Thymus (tissue), 11 donors: ENCODE data around the gene CSNK2A1. TPM values are rescaled to one million over a fixed set of nuclear protein-coding genes. Genes with fewer than 3 reads are reported as not detected.
A peak's percentile ranks its signal among the peaks of the same experiment; 100 is the strongest.

Experiments
- DNase-seq, 9 donors: peaks; one replicate each; pipeline ENCODE4 v3.0.0-alpha.2; 2013; ENCODE audit warnings: low spot score in 9 of 9, low read depth in 6 of 9, missing footprints in 1 of 9
- H3K27ac ChIP-seq, 2 donors: one replicate each; pipeline ENCODE4 v1.5.1; 2013; ENCODE audit warnings: control low read depth in 1 of 2, low read depth in 1 of 2, low read length in 1 of 2, mild to moderate bottlenecking in 1 of 2, moderate library complexity in 1 of 2
- H3K27me3 ChIP-seq, 2 donors: one replicate each; pipeline ENCODE4 v1.5.1; 2013; ENCODE audit warnings: low read length in 1 of 2; ENCODE audit not compliant: control insufficient read depth in 2 of 2, insufficient read depth in 1 of 2
- H3K36me3 ChIP-seq, 2 donors: one replicate each; pipeline ENCODE4 v1.5.1; 2013; ENCODE audit warnings: low read length in 1 of 2, mild to moderate bottlenecking in 1 of 2, moderate library complexity in 1 of 2; ENCODE audit not compliant: control insufficient read depth in 2 of 2, insufficient read depth in 2 of 2
- H3K4me1 ChIP-seq, 2 donors: one replicate each; pipeline ENCODE4 v1.5.1; 2013; ENCODE audit warnings: low read length in 2 of 2; ENCODE audit not compliant: control insufficient read depth in 2 of 2, insufficient read depth in 2 of 2
- H3K4me3 ChIP-seq, 2 donors: one replicate each; pipeline ENCODE4 v1.5.1; 2013; ENCODE audit warnings: low read length in 2 of 2, control low read depth in 1 of 2, mild to moderate bottlenecking in 1 of 2
- H3K9me3 ChIP-seq, 2 donors: one replicate each; pipeline ENCODE4 v1.5.1; 2013; ENCODE audit warnings: low read length in 1 of 2, mild to moderate bottlenecking in 1 of 2; ENCODE audit not compliant: control insufficient read depth in 2 of 2, insufficient read depth in 1 of 2
- WGBS: extraction: QIAGEN DNeasy Blood & Tissue Kit; methylation state at CpG from one replicate; pipeline ENCODE4 v1.1.7; 2013; 5-methylcytosine and 5-hydroxymethylcytosine counted together
- polyA plus RNA-seq: library from polyadenylated mRNA; stranded (reverse); fragments of 200-250 nt; gene quantifications from one replicate; pipeline ENCODE4 v1.2.3, GENCODE V29; 2013
- total RNA-seq: library from RNA; stranded (reverse); fragments of 120-200 nt; gene quantifications from one replicate; pipeline ENCODE4 v1.2.4, GENCODE V29; 2013
- donor health status: healthy.

The CSNK2A1 gene
- total and polyA plus RNA-seq, 2 donors = 34.9 to 79.1 TPM

DNA sequence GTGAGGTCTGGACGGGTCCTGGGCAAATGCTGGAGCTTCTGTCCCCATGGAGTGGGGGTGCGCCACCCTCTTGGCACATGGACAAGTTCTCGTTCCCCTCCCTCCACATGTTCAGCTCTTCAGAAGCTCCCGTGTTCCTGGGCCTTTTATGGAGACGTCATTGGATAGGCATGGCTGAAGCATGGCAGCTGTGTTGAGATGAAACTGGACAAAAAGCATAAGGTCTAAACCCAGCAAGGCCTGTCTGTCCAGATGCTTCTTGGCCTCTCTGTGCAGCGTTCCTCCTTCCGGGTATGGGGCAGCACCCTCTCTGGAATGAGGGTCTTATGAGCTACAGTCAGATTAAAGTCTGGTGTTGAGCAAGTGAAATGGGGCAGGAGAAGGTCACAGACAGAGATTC, 108.0 kb downstream of the CSNK2A1 start:
- no peaks in the 10 kb centered on the region for H3K27me3 ChIP-seq
- peaks cover 25% of the 10 kb centered on the region in 2 donors for H3K4me1 ChIP-seq
- 95% methylated on average over 7 of the region's 7 CpGs for WGBS
- H3K9me3 ChIP-seq = no peaks in the 10 kb centered on the region
- no peak overlapping the region for H3K4me3 ChIP-seq
- H3K36me3 ChIP-seq = peaks cover 63 to 67% of the 10 kb centered on the region in 2 donors
- DNase-seq = no peak
- H3K27ac ChIP-seq = no peak overlapping the region

DNA sequence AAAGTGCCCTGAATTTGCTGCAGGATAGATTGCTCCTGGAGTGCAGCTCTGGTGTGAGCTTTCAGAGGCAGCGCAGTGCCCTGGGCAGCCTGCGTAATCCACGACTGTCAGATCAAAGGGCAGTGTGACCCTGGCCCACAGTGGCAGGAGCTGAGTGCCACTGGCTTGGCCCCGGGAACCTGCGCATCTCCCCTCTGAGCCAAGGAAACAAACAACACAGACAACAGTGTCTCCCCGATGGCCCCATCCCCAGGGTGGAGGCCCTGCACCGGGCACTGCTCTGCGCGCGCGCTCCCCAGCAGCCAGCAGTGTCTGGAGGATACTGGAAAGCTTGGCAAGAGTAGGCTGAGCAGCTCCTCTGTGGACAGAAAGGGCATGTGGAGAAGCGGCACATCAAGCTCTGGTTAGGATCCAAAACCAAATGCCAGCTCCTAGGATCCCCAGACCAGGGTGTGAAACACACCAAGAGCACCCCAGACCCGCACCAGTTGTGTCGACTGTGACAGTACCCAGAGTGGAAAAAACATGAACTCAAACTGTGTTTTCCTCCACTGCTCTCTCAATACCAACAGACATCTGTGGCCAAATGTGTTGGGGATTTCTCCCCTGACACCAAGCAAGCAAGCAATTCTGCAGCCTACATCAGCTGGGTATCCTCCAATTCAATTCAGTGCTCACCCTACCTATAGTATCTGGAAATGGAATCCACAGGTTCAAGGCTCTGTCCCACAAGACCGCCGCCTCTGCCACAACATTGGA, 108.8 kb downstream of the CSNK2A1 start:
- Histone ChIP-seq H3K27me3 (no peaks in the 10 kb centered on the region), H3K27ac (no peak overlapping the region), H3K36me3 (peaks cover 64 to 67% of the 10 kb centered on the region in 2 donors), H3K4me1 (peaks cover 24 to 25% of the 10 kb centered on the region in 2 donors), H3K4me3 (no peak overlapping the region), H3K9me3 (no peaks in the 10 kb centered on the region)
- 98% methylated on average over 16 of the region's 16 CpGs for WGBS
- no peak for DNase-seq

DNA sequence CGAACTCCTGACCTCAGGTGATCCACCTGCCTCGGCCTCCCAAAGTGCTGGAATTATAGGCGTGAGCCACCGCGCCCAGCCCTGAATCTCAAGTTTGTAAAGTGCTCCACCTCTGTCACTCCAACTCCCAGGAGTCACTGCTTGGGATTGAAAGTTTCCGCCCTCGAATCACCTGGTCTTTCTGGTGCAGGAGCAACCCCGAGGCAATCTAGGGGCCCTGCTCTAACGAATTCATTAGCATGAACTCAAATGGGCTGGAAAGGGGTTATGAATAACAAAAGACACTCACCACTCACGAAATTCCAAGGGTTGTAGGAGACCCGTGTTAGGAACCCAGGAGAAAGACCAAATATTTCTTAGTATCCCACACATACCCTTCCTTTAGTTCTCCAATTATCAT, 109.4 kb downstream of the CSNK2A1 start:
- H3K4me3 ChIP-seq = no peak overlapping the region
- no peaks in the 10 kb centered on the region for H3K9me3 ChIP-seq
- no peak for DNase-seq
- WGBS = 95% methylated on average over 11 of the region's 11 CpGs
- peaks cover 67% of the 10 kb centered on the region in 2 donors for H3K36me3 ChIP-seq
- H3K27ac ChIP-seq = no peak overlapping the region
- H3K27me3 ChIP-seq = no peaks in the 10 kb centered on the region
- H3K4me1 ChIP-seq = peaks cover 18 to 19% of the 10 kb centered on the region in 2 donors

DNA sequence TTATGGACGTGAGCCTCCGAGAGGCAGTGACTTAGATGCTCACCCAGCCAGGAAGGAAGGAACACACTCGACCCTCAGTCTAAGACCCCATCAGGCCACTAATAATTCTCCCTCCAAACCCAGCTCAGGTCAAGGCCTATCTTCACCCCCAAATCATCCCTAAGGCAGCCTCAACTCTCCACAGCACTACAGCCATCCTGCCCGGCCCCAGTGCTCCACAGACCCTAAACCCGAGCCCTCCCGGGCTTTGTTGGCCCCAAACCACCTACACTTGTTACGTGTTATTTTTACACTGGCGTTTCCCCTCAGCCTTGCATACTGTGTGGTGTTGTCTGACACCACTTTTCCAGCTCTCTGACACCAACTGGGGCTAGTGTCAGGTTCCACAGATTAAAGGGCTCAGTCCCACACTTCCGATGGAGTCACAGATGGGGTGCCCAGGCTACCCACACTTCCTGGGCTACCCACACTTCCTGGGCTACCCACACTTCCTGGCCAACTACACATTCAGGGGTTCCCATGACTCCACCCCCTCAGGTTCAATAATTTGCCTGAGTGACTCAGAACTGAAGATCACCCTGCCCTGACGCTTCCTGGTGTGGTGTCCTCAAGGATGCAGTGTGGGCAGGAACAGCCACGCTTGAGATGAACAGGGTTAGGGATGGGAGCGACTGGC, 110.2 kb downstream of the CSNK2A1 start:
- DNase-seq = peak in 1 of 9 donors; percentile 10
- Histone ChIP-seq H3K4me1 (peaks cover 11 to 12% of the 10 kb centered on the region in 2 donors), H3K36me3 (peaks cover 70 to 72% of the 10 kb centered on the region in 2 donors), H3K4me3 (no peak overlapping the region), H3K27ac (no peak overlapping the region), H3K9me3 (no peaks in the 10 kb centered on the region), H3K27me3 (no peaks in the 10 kb centered on the region)
- WGBS = 79% methylated on average over 12 of the region's 12 CpGs

DNA sequence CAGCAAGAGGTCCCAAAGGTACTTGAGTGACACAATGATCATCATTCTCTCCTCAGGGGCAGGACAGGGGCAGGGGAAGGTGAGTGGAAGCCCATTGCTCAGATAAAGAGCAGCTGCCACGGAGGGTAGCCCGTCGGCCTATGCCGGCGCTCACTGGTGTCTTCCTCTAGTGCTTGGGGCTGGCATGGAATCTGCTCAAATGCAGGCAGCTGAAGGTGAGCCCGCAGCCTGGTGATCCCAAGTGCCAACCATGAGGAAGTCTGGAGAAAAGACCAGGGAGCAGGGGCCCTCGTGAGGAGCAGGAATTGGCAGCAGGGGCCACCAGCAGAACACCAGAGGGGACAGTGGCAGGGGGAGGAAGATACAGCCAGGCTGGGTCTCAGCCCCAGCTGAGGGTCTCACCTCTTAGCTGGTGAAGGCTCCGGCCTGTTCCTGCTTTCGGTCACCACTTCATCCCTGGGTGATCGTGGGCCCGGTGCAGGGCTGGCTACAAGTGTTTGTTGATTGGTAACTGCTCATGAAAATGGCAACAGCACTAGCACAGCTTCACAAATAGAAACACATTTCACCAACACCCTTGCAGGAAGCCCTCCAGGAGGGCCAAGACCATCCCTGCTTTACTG, 110.8 kb downstream of the CSNK2A1 start:
- Histone ChIP-seq H3K4me3 (no peak overlapping the region), H3K4me1 (peaks cover 5 to 6% of the 10 kb centered on the region in 2 donors), H3K36me3 (peaks cover 72 to 78% of the 10 kb centered on the region in 2 donors), H3K27me3 (no peaks in the 10 kb centered on the region), H3K9me3 (no peaks in the 10 kb centered on the region), H3K27ac (no peak overlapping the region)
- 96% methylated on average over 11 of the region's 11 CpGs for WGBS
- DNase-seq = no peak

DNA sequence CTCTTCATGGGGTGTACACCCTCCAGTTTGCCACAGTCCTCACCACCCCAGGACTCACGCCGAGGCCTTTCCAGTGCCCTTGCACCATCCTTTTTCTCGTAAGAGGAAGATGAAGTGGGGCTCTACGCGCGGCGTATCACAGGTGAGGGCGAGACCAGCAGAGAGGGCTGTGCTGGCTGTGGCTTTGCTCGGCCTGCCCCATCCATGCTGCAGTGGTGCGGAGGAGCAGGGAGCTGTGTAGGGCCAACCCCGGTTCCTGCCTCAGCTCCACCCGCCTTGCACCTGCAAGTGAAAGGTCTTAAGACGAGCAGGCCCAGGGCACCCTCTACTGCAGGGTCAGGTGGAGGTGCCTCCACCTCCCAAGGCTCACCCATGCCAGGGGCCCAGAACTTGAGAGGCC, 111.4 kb downstream of the CSNK2A1 start:
- Histone ChIP-seq H3K4me1 (peaks cover 0 to 2% of the 10 kb centered on the region in 2 donors), H3K9me3 (no peaks in the 10 kb centered on the region), H3K27me3 (no peaks in the 10 kb centered on the region), H3K27ac (no peak overlapping the region), H3K36me3 (peaks cover 71 to 81% of the 10 kb centered on the region in 2 donors), H3K4me3 (no peak overlapping the region)
- WGBS = 97% methylated on average over 13 of the region's 13 CpGs
- no peak for DNase-seq

DNA sequence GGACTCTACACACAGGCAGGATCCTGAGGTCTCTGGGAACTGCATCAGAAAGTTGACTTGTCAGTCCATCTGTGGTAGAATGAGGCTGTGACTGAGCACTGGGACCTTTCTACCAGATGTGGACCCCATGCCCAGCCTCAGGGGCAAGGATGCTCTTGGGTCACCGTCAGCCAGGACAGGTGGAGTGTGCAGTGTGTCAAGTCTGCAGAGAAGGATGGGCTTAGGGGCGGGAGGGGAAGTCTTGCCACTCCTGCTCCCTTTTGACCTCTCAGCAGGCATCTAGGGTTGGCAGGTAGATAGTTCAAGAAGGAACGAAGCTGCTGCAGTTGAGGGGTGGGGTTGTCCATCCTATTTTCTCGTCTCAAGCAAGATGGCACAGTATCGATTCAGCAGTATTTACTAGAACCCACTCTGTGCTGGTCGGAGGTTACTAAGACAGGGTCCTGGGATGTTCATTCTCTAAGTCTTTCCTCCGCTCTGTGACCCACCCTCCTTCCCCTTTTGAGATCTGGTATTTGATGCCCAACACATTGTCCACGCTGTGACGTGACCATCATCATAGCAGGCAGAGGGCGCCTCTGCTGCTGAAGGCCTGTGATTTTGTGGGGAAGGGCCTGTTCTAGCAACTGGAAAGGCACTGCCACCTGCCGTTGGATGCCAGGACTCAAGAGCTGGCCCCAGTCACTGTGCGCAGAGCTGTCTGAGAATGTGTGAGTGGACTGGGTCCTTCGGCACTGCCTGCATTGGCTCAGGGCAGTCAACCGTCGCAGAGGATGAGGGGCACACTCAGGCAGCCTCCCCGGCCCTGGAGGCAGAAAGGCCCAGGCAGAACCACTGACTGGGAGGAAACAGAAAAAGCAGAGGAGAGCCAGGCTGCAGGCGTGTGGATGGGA, 112.3 kb downstream of the CSNK2A1 start:
- Histone ChIP-seq H3K9me3 (no peaks in the 10 kb centered on the region), H3K27ac (no peak overlapping the region), H3K36me3 (peaks cover 69 to 77% of the 10 kb centered on the region in 2 donors), H3K4me1 (no peaks in the 10 kb centered on the region), H3K27me3 (no peaks in the 10 kb centered on the region), H3K4me3 (no peak overlapping the region)
- peak in 4 of 9 donors; percentile 36 to 70 (median 45) for DNase-seq
- 88% methylated on average over 17 of the region's 17 CpGs for WGBS

DNA sequence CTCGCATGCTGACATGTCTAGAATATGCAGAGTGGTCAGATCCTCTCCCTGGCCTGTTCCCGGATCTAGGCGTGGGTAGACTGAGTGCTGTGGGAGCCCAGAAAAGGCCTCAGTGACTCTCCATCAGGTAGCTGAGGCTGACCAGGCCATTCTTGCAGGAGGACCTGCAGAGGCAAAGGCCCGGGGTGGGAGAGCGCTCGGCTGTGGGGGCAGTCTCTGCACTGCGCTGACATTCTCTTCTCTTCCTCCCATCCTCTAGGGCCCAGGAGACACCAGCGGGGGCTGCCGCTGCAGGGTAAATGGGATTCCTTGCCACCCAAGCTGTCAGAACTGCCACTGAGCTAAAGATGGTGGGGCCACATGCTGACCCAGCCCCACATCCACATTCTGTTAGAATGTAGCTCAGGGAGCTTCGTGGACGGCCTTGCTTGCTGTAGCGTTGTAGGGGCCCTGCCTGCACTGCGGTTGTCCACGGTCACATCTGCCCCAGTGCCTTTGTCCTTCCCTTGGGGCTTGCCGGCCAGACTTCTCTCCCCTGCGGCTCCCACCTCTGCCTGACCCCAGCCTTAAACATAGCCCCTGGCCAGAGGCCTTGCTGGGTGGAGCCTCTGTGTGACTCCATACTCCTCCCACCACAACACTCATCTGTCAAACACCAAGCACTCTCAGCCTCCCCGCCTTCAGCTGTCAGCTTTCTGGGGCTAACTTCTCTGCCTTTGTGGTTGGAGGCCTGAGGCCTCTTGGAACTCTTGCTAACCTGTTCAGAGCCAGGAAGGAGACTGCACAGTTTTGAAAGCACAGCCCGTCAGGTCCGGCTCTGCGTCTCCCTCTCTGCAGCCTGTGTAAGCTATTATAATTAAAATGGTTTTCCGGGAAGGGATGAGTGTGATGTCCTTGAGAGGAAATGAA, 113.2 kb downstream of the CSNK2A1 start:
- H3K4me3 ChIP-seq = no peak overlapping the region
- no peaks in the 10 kb centered on the region for H3K9me3 ChIP-seq
- H3K4me1 ChIP-seq = no peaks in the 10 kb centered on the region
- H3K27me3 ChIP-seq = no peaks in the 10 kb centered on the region
- DNase-seq = no peak
- WGBS = 98% methylated on average over 21 of the region's 21 CpGs
- H3K27ac ChIP-seq = no peak overlapping the region
- H3K36me3 ChIP-seq = peaks cover 61 to 70% of the 10 kb centered on the region in 2 donors
